ENCODE results near the gene CDK5RAP3. TPM values are rescaled to one million over a fixed set of nuclear protein-coding genes. Genes with fewer than 3 reads are reported as not detected.
"Not testable (repeated sequence)": the region's sequence is repeated elsewhere in the genome, so short reads cannot be mapped to it uniquely, and the experiment has no call there.

The CDK5RAP3 gene
- polyA plus RNA-seq, 5 donors: 141 to 179 (median 149) TPM

GRCh38 chr17:48016112-48016511 is 45.2 kb downstream of the CDK5RAP3 start:
- no peak for DNase-seq

- not testable (repeated sequence) for DNase-seq
These were observed 46.9 kb downstream of the CDK5RAP3 start for GRCh38 chr17:48017817-48018158.

DNA sequence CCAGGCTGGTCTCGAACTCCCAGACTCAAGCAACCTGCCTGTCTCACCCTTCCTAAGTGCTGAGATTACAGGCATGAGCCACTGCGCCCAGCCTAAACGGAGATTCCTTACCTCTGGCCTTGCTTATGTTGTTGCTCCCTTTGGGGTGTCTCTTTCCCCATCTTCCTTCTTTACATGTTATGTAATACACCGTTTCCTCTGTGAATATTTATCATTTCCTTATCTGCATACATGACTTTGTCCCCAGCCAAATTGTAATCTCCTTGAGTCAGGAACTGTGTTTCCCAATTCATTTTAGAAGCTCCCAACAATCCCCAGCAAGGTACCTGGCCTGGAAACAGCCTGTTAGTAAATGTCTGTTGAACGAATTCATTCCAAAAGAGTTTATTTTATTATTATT is 51.0 kb downstream of the CDK5RAP3 start:
- DNase-seq: no peak

DNA sequence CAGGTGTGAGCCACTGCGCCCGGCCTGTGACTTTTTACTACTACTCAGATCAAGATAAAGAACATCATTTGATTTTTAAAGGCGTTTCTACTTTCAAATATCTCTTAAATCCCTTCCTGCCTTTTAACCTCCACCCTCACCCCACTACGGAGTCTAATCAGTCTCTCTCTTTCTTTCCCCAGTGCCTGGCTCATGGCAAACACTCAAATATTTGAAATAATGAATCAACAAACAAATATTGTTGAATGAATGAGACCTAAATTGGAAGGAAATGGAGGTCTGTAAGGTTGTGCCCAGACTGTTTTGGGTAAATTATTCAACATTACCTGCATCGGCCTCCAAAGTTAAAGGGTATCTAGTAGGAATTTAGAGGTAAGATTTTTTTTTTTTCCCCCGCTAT is 52.0 kb downstream of the CDK5RAP3 start:
- DNase-seq: no peak

- peak in 1 of 2 donors; percentile 61 for DNase-seq
These were observed 52.7 kb downstream of the CDK5RAP3 start for GRCh38 chr17:48023400-48024148.

GRCh38 chr17:48024149-48025039 is 53.5 kb downstream of the CDK5RAP3 start:
- DNase-seq: no peak

DNA sequence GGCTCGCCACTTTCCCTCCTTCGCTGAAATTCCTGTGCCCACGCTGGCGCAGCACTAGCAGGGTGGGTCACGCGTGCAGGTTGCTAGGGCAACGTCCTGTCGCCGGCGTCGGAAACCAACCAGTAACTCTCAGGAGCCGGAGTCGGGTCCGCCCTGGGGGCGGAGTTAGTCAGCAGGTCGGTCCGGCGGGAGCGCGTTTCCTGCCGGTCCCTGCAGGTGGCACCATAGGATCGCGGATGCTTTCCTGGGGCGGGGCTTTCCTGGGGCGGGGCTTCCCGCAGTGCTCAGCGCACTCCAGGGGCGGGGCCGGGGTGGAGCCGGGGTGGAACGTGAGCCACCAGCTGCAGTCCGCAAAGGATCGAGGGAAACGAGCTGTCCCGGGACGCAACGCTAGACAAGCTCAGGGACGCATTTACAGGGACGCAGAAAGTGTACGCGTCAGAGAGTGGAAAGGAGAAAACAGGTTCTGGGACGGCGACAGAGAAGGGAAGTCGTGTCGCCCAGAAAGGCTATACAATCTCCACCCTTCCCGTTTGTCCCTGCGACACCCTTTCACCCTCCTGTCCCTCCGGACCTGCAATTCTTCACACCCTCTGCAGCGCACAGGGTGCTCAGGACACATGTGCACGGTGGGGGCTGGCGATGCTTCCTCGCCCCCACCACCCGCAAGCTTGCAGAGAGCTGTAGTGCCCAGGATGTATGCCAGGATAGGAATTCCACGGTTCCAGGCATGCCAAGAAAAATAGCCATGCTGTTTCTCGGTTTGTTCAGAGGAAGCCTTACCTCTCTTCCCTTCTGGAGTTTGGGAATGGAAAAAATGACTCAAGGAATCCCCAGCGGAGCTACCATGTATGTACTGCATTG is 54.4 kb downstream of the CDK5RAP3 start:
- DNase-seq: peak; percentile 95 to 97

DNA sequence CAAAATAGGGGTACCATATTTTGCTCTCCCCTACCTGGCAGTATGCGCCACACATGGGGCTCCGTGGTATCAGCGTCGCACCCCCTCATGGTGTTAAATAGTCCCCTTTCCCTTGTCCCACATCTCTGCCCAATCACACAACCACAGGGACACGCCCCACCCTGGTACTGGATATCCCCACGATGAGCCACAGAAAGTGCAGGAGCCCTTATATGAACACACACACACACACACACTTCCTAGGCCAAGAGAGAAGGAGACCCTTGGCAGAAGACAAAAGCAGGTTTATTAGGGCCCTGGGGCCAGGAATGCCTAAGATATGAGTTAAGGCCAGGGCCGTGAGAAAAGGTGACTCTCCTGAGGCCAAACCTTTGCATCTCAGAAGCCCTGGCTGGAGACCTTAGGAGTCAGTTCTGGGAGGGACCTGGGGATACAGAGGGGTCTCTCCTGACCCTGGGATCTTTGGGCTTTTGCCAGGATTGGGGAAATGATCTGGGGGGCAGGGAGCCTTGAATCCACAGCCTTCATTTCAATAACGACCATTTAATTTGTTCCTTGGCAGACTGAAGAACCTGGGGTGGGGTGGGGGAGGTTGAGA is 55.1 kb downstream of the CDK5RAP3 start:
- no peak for DNase-seq

DNA sequence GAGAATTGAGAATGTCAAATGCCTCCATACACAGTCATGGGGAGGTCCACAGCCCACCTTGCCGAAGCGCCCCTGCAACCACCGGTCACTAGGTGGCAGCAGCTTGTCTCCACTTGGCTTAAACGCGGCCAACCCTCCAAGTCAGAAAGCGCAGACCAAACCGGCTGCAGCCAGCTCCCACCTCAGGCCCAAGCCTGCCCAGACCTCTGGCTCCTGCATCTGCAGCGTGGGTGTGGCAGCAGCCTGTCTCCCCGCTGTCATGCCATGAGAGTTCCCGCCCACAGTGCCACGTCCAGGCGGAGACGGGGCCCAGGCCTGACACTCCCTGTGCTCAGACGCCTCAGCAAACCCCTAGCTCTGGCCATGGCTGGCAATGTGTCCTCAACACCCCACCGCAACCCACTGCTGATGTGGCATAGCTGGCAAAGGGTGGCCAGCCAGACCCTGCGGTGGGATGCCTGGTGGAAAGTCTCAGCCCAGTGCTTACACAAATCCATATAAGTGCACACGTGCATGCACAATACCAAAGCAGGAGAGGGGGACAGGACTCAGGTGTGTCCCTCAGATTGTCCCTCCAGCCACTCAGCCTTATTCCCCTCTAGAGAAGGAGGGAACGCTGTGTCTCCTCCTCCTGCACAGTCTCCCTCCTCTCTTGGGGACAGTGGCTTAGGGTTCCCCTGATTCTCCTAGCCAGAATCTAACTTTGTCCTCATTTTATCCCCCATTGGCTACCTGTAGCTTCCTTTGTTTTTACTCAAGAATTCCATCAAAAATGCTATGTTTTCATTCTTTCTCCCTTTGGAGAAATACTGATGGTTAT is 55.8 kb downstream of the CDK5RAP3 start:
- peak; percentile 72 to 85 for DNase-seq

GRCh38 chr17:48027322-48027981 is 56.5 kb downstream of the CDK5RAP3 start:
- DNase-seq: no peak

- DNase-seq: no peak
These were observed 57.8 kb downstream of the CDK5RAP3 start for GRCh38 chr17:48028736-48029135.

- DNase-seq: no peak
These were observed 59.6 kb downstream of the CDK5RAP3 start for GRCh38 chr17:48030531-48030930.

Other genes with a start within 250 kb of the CDK5RAP3 start
- gene TBX21, start 237.9 kb upstream of the CDK5RAP3 start, polyA plus RNA-seq (ENCODE audit: insufficient read depth in 1 of 5, insufficient read length in 5 of 5, low replicate concordance in 1 of 5): under 1 TPM; 0.09 to 0.64 (median 0.27) TPM
- gene OSBPL7, start 149.3 kb upstream of the CDK5RAP3 start, polyA plus RNA-seq (ENCODE audit: insufficient read depth in 1 of 5, insufficient read length in 5 of 5, low replicate concordance in 1 of 5): 10 to 100 TPM; 12.1 to 21.8 (median 17.5) TPM
- gene MRPL10, start 139.6 kb upstream of the CDK5RAP3 start, polyA plus RNA-seq (ENCODE audit: insufficient read depth in 1 of 5, insufficient read length in 5 of 5, low replicate concordance in 1 of 5): 10 to 100 TPM; 45.2 to 51.7 (median 49.0) TPM
- gene LRRC46, start 139.4 kb upstream of the CDK5RAP3 start, polyA plus RNA-seq (ENCODE audit: insufficient read depth in 1 of 5, insufficient read length in 5 of 5, low replicate concordance in 1 of 5): 10 to 100 TPM in 3 of 5 donors, 1 to 10 TPM in 2; 3.7 to 19.3 (median 12.8) TPM
- 10 to 100 TPM; 32.5 to 52.4 (median 41.7) TPM for gene SCRN2, start 129.8 kb upstream of the CDK5RAP3 start, polyA plus RNA-seq (ENCODE audit: insufficient read depth in 1 of 5, insufficient read length in 5 of 5, low replicate concordance in 1 of 5)
- gene SP6, start 120.0 kb upstream of the CDK5RAP3 start, polyA plus RNA-seq (ENCODE audit: insufficient read depth in 1 of 5, insufficient read length in 5 of 5, low replicate concordance in 1 of 5): 1 to 10 TPM; 3.5 to 6.3 (median 4.3) TPM
- 10 to 100 TPM; 19.9 to 24.5 (median 21.0) TPM for gene SP2, start 74.9 kb upstream of the CDK5RAP3 start, polyA plus RNA-seq (ENCODE audit: insufficient read depth in 1 of 5, insufficient read length in 5 of 5, low replicate concordance in 1 of 5)
- gene PNPO, start 29.5 kb upstream of the CDK5RAP3 start, polyA plus RNA-seq (ENCODE audit: insufficient read depth in 1 of 5, insufficient read length in 5 of 5, low replicate concordance in 1 of 5): 10 to 100 TPM in 3 of 5 donors, 1 to 10 TPM in 2; 9.2 to 13.3 (median 11.2) TPM
- 10 to 100 TPM; 31.5 to 44.8 (median 39.9) TPM for gene PRR15L, start 13.2 kb upstream of the CDK5RAP3 start, polyA plus RNA-seq (ENCODE audit: insufficient read depth in 1 of 5, insufficient read length in 5 of 5, low replicate concordance in 1 of 5)
- 10 to 100 TPM; 18.2 to 35.3 (median 23.4) TPM for gene COPZ2, start 66.7 kb downstream of the CDK5RAP3 start, polyA plus RNA-seq (ENCODE audit: insufficient read depth in 1 of 5, insufficient read length in 5 of 5, low replicate concordance in 1 of 5)
- 100 to 1,000 TPM; 102 to 127 (median 120) TPM for gene NFE2L1, start 77.2 kb downstream of the CDK5RAP3 start, polyA plus RNA-seq (ENCODE audit: insufficient read depth in 1 of 5, insufficient read length in 5 of 5, low replicate concordance in 1 of 5)
- 100 to 1,000 TPM; 147 to 188 (median 168) TPM for gene CBX1, start 130.4 kb downstream of the CDK5RAP3 start, polyA plus RNA-seq (ENCODE audit: insufficient read depth in 1 of 5, insufficient read length in 5 of 5, low replicate concordance in 1 of 5)
- gene SNX11, start 136.7 kb downstream of the CDK5RAP3 start, polyA plus RNA-seq (ENCODE audit: insufficient read depth in 1 of 5, insufficient read length in 5 of 5, low replicate concordance in 1 of 5): 10 to 100 TPM; 11.4 to 14.8 (median 13.3) TPM

All from right lung (tissue), 5 donors.